HG03575 (cell line): ENCODE measurements around the gene TRMO.
"Not testable (repeated sequence)": the region's sequence is repeated elsewhere in the genome, so short reads cannot be mapped to it uniquely, and the experiment has no call there.

Source experiments
- ATAC-seq: cut with Tn5 transposase; IDR thresholded peaks from one replicate; pipeline ENCODE4 v1.9.1; 2021; ENCODE audit not compliant: unreplicated experiment, insufficient number of reproducible peaks, low FRiP score; ENCODE audit errors: extremely low read depth

TRMO gene, protein sequence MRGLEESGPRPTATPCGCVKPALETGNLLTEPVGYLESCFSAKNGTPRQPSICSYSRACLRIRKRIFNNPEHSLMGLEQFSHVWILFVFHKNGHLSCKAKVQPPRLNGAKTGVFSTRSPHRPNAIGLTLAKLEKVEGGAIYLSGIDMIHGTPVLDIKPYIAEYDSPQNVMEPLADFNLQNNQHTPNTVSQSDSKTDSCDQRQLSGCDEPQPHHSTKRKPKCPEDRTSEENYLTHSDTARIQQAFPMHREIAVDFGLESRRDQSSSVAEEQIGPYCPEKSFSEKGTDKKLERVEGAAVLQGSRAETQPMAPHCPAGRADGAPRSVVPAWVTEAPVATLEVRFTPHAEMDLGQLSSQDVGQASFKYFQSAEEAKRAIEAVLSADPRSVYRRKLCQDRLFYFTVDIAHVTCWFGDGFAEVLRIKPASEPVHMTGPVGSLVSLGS

DNA sequence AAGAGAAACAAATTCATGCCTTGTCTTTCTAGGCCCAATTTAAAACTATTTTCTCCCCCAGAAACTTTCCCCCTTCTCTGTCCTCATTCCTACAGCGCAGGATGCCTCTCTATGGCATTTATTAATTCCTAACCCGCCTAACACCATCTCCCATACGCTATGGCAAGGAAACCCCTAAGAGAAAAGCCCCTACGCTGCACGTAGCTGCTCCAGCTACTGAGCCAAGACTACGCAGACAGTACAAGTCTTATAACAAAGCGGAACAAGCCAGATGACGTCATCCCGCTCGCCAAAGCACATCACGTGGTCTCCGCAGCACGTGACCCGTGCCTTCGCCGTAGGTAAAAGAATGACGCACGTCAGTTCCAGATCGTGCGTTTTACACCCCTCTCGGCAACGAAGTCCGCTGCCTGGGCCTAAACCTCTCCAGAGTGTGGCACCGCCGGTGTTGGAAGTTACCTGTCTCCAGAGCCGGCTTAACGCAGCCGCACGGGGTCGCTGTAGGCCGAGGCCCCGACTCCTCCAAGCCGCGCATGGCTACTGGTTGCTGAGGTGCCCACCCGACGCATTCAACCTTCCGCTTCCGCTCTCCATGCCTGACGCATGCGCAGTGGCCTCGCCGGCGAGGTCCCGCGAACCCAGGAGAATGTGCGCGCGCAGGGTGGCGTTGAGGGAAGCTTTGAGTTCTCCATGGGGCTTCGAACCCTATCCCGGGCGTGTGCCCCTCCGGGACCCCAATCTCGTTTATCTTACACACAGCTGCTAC lies at the start of gene TRMO:
Gene TRMO, minus strand, starts transcription at position 542 of the 766 bp plus-strand sequence. Its CDS starts 7 bp downstream, at position 535.
- ATAC-seq, result peak; percentile 65

DNA sequence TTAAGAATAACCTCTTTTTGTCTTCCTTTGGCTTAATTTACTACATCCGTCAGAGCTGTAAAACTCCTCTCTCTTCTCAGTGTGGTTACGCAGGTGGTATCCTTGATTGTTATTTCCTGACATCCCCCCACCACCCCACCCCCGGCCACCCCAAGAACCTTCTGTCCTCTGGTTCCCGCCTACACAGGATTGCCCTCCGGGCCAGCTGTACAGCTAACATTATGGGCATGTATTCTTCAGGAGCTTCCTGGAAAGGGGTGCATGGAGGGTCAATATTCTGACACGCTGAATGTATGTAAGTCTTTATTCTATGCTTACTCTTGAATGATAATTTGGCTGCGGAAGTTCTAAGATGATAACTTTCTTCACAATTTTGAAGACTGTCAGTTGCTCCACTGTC lies 47.9 kb upstream of the TRMO start:
- ATAC-seq, result no peak

DNA sequence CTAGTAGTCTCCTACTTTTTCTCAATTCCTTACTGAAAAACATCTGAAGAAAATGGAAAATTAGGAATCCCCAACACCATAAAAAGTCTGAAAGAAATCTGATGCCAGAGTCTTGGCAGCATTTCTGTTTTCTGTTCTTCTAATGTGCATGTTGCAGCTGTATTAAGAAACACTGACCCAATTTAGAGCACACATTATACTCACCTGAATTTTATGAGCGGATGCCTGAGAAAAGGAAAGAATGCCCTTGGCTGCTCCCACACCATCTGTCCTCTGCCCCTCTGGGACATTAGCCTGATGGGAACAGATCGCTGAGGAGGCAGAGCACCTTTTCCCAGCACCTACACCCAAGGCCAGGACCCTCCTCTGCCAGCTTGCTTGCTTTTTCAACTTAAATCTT lies 46.7 kb upstream of the TRMO start:
- ATAC-seq, result no peak

DNA sequence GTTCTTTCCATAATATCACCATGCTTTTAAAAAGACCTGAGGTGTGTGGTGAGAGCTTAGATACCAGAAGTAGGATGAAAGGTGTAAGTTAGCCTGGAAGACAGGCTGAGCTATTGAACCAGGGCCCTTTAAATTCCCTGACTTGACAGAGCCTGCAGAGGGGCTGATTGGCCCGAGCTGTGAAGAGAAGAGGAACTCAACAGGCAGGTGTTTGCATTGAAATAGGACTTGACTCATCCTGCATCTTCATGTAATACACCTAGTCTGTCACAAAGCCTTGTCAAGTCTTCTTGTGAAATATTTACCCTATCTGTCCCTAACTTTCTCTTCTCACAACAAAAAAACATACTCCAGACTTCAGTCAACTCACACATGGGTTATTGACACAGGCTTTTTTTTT lies 44.2 kb upstream of the TRMO start:
- ATAC-seq, result no peak

DNA sequence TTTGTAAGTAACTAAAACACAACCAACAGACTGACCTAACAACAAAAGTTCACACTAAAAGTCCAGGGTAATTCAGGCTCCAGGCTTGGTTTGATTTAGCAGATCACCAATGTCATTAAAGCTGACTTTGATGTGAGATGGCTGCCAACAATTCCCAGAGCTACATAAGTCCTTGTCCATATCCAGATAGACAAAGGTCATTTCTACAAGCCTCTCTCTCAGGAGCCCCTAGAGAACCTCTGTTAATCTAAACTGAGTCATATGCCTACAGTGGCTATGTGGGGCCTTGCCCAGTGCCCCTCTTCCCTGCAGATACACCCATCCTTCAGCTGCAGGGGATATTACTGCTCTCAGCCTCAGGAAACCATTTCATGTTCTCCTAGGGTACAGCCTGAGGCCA lies 42.6 kb upstream of the TRMO start:
- no peak for ATAC-seq

DNA sequence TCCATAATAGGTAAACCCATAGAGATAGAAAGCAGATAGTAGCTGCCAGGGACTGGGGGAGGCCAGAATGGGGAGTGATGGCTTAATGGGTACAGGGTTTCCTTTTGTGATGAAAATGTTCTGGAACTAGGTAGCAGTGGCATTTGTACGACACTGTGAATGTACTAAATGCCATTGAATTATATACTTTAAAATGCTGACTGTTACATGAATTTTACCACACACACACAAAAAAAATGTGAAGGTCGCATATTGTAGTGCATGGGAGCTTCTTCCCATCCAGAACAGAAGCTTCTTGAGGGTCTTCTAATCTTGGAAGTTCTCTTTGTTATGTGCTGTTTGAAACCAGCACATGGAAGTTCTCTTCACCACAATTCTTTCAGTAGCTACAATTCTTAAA lies 40.9 kb upstream of the TRMO start:
- ATAC-seq, result no peak

DNA sequence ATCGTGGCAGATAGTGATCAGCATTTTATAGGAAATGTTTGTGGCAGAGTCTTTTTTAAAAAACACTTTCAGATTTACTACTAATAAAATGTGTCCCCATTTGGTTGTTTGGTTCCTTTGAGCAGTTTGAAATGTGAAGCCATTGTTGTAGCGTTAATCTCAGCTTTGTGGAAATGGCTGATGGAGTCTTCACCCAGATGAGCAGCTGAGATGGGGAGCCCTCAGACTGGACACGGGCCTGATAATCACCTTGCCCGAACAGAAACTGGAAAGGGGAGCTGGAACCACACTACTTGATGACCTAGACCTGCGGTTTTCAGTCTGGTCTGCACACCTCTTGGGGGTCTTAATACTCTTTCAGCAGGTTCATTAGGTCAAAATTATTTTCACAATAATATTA lies 40.3 kb upstream of the TRMO start:
- no peak for ATAC-seq

DNA sequence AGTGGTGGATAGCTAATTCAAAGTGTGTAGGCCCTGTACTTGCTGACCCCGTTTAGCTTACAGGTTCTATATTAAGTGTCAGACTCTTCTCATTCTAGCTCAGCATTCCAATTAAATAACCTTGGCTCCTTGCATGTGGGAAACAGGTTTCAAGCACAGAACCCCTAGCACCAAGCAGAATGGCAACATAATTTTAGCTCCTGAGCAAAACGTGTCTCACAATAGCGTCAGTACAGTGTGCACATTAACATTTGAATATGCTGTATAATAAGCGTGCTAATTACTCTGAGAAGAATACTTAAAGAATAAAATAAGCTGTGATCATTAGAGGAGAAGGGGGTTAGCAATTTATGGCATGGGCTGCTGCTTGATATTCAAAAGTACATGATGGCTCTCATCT lies 39.8 kb upstream of the TRMO start:
- ATAC-seq, result no peak

DNA sequence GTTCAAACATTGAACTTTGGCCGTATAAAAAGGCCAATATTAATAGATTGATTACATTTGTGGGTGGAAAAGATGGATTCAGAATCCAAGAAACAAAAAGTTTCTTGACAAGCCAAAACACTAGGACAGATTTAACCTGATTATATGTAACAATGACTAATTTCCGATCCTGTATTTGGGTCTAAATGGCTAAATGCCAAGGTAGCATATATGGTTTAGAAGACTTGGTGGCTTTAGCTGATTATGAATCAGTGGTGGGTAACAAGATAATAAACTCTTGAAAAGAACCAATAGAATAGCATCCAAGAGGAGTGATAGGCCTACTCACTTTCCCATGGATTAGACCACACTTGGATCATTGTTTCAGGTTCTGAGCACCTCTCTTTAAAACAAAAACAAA lies 39.1 kb upstream of the TRMO start:
- no peak for ATAC-seq

DNA sequence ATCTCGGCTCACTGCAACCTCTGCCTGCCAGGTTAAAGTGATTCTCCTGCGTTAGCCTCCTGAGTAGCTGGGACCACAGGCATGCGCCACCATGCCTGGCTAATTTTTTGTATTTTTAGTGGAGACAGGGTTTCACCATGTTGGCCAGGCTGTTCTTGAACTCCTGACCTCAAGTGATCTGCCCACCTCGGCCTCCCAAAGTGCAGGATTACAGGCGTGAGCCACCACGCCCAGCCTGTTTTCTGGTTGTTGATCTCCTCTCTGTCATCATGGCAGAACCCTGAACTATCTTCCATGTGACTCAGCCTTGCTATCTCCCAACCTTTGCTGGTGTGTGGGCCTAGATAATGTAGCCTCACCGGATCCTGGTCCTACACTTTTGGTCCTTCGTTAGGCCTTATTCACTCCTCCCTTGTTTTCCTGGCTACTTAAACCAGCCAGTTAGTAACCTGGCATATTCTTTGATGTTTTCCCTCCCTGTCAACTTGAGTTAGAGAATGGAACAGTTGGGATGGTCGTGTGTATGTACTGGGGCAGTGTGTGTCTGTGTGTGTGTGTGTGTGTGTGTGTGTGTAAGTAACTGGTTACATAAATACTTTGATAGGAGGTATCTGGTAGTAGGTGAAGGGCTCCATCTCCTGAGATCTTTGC lies 38.5 kb upstream of the TRMO start:
- ATAC-seq, result not testable (repeated sequence)

DNA sequence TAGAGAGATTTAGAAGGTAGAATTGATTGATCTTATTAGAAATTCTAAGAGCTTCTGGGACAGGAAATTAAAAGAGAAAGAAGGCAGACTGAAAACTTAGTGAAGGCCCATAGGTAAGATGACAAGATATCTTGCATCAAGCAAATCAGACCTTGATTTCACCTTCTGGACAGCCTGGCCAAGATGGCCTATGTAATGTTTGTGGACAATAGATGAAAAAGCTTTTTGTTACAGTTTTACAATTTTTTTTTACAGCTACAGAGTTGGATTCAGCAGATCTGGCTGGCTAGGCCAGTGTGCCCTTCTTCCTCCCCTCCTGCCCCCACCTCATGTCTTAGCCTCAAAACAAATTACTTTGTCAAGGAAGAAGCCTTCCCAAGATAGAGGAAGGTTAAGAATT lies 37.3 kb upstream of the TRMO start:
- ATAC-seq, result no peak

DNA sequence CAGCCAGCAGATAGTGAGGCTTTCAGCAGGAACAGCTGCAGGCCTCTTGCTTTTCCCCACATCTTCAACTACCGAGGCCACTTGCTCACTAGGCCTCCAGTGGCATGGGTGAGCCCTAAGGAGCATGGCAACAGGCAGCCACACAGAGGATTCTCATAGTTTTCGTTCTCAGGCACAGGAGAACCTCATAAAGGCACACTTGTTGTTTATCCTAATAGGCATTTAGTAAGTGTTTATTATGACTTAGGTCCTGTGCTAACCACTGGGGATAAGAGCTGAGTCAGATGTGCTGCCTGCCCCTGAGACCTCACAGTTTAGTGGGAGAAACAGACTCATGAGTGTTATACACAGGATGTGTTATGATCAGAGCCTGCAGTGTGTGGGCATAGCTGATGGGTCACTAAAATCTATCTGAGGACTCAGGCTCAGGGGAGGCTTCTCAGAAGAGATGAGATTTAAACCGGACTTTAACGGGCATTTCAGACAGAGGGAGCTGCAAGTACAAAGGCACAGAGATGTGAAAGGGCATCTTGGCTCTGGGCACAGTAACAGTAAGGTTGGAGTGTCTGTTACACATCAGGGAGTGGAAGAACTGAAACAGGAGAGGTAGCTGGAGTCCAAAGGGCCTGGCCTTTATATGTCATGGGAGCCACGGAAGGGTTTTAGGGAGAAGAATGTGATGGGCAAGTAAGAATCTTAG lies 36.7 kb upstream of the TRMO start:
- no peak for ATAC-seq

DNA sequence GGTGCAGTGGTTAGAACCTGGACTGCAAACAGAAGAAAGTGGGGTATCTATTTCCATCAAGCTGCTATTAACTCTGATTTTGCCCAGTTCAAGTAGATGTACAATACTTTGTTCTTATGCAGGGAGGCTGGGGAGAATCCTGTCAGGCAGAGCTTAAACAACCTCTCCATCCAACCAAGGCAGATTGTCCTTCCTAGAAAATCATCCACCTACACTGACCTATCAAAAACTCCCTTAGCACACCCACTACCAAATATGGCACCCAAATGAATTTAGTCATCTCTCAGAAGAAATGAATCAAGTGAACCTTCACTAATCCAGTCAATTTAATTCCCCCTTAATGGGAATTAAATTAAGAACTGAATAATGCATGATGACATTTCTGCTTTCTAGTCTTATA lies 34.0 kb upstream of the TRMO start:
- ATAC-seq, result no peak

DNA sequence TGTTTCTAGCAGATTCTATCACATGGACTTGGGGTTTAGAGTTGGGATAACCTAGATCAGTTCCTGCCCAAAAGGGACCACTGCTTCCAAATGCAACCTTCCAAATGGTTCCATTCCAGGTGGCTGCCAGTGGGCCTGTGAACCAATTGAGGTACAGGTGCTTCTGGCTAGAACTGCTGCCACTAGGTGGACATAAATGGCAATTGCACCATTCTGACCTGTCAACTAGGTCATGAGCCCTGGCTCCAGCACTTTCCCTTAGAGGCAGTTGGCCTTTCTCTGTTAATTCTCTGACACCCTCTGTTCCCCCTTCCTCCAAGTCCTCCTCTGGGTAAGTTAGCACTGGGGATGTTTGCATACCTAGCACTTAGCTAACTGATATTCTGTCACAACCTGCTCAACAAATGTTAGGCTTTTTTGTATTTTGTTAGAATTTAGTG lies 32.3 kb upstream of the TRMO start:
- ATAC-seq, result no peak

DNA sequence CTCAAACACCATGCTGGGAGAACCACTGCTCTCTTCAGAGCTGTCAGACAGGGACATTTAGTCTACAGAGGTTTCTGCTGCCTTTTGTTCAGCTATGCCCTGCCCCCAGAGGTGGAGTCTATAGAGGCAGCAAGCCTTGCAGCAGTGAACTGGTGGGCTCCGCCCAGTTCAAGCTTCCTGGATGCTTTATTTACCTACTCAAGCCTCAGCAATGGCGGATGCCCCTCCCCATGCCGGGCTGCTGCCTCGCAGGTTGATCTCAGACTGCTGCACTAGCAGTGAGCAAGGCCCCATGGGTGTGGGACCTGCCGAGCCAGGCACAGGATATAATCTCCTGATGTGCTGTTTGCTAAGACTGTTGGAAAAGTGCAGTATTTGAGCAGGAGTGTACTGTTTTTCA lies 28.6 kb upstream of the TRMO start:
- not testable (repeated sequence) for ATAC-seq

DNA sequence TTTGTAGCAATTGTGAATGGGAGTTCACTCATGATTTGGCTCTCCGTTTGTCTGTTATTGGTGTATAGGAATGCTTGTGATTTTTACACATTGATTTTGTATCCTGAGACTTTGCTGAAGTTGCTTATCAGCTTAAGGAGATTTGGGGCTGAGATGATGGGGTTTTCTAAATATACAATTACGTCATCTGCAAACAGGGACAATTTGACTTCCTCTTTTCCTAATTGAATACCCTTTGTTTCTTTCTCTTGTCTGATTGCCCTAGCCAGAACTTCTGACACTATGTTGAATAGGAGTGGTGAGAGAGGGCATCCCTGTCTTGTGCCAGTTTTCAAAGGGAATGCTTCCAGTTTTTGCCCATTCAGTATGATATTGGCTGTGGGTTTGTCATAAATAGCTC lies 24.8 kb upstream of the TRMO start:
- not testable (repeated sequence) for ATAC-seq

DNA sequence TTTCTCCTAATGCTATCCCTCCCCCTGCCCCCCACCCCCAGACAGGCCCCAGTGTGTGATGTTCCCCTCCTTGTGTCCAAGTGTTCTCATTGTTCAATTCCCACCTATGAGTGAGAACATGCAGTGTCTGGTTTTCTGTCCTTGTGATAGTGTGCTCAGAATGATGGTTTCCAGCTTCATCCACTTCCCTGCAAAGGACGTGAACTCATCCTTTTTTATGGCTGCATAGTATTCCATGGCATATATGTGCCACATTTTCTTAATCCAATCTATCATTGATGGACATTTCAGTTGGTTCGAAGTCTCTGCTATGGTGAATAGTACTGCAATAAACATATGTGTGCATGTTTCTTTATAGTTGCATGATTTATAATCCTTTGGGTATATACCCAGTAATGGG lies 23.2 kb upstream of the TRMO start:
- ATAC-seq, result not testable (repeated sequence)

DNA sequence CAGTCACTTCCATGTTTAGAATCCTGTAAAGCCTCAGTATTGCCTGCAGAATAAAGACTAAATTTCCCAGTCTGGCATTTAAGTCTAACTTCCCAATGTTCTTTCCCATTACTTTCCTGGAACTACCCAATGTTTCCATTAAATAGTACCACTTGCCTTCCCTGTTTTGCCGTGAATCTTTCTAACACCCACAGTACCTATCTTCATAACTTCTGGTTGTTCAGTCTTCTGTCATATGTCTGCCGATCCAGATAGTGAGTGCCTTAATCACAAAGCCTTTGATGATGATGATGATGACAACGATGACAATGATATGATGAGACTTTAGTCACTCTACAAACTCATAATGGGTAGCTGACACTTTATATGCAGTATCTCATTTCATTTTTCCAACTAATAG lies 22.3 kb upstream of the TRMO start:
- ATAC-seq, result no peak

DNA sequence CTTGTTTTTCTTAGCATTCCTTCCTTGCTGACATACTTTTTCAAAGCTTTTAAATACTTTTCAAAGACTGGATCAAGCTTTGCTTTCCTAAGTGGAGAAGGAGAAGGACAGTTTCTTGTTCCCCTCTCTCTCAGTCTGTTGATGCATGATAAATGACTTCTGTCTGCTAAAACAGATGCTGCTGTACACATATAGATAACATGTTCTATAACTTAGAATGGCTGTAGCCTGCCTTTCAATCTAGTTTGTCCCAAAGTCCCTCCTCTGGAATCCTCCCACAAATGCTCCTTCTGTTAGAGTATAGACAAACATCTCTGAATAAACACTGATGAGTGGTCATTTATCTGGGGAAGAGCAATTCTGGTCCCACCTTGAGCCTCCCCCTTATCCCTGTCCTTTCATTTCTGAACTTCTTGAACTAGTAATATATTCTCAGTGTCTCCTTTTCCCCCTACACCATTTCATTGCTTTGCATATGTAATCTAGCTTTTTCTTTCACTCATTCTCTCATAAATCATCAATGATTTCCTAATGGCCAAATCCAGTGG lies 21.1 kb upstream of the TRMO start:
- ATAC-seq, result no peak
